ENCODE measurements around the gene NAA40.

NAA40 gene

GRCh38 chr11:63940786-63941185 is 2.0 kb downstream of the NAA40 start:
- no peak for TF ChIP-seq CTCF (conservative IDR thresholded peaks at IDR 0.05; ENCODE audit: low read length)
- H3K4me3 ChIP-seq (ENCODE audit: low read length): no peak overlapping the region
- DNase-seq (ENCODE audit: low read depth): no peak

GRCh38 chr11:63941901-63942300 is 3.1 kb downstream of the NAA40 start:
- no peak for DNase-seq (ENCODE audit: low read depth)
- H3K4me3 ChIP-seq (ENCODE audit: low read length): no peak overlapping the region
- TF ChIP-seq CTCF (conservative IDR thresholded peaks at IDR 0.05; ENCODE audit: low read length): no peak

DNA sequence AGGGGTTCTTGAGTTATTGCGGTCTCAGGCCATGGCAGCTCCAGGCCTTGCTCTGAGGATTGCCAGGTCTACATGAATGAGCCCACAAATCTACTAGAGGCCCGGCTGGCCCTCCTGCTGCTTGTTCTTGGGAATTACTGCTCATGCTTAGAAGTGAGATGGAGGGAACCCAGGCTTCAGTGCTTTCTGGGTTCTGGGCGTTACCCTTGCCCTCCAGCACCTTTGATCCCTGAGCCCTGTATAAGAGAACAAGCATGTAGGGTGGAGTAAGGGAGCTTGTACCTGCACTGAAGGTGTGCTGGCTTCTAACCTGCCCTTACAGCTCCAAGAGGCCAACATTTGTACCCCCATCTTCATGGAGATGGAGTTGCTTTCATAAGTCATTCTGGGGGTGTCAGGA is 4.0 kb downstream of the NAA40 start:
- no peak overlapping the region for H3K4me3 ChIP-seq (ENCODE audit: low read length)
- DNase-seq (ENCODE audit: low read depth): no peak
- TF ChIP-seq CTCF (conservative IDR thresholded peaks at IDR 0.05; ENCODE audit: low read length): no peak

DNA sequence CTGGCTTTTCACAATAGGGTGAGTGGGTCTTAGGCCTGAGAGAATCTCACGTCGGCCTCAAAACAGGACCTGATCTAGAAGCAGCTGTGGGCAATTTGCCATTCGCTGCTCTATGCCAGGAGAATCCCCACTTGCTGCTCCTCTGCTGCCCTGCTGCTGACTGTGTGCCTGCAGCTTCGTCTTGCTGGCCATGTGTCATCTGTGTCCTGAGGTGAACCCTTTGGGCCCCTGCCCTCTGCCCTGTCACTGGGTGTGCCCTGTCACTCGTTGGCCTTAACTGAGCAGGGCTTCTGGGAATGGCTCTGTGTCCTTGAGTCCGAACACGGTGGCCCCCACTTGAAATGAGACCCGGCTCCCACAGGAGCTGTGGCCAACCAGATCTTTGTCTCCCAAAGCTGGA is 6.2 kb downstream of the NAA40 start:
- TF ChIP-seq CTCF (conservative IDR thresholded peaks at IDR 0.05; ENCODE audit: low read length): no peak
- H3K4me3 ChIP-seq (ENCODE audit: low read length): peak overlapping the region; percentile 27; the same call in 1 of the 2 replicates
- DNase-seq (ENCODE audit: low read depth): peak; percentile 45

- peak; percentile 80 for DNase-seq (ENCODE audit: low read depth)
- peak; percentile 77 for TF ChIP-seq CTCF (conservative IDR thresholded peaks at IDR 0.05; ENCODE audit: low read length)
- H3K4me3 ChIP-seq (ENCODE audit: low read length): peak overlapping the region; percentile 27; the same call in 1 of the 2 replicates
These were observed 6.8 kb downstream of the NAA40 start for GRCh38 chr11:63945477-63946163.

- no peak for DNase-seq (ENCODE audit: low read depth)
- H3K4me3 ChIP-seq (ENCODE audit: low read length): no peak overlapping the region
- TF ChIP-seq CTCF (conservative IDR thresholded peaks at IDR 0.05; ENCODE audit: low read length): no peak
These were observed 13.2 kb downstream of the NAA40 start for GRCh38 chr11:63951779-63952536.

DNA sequence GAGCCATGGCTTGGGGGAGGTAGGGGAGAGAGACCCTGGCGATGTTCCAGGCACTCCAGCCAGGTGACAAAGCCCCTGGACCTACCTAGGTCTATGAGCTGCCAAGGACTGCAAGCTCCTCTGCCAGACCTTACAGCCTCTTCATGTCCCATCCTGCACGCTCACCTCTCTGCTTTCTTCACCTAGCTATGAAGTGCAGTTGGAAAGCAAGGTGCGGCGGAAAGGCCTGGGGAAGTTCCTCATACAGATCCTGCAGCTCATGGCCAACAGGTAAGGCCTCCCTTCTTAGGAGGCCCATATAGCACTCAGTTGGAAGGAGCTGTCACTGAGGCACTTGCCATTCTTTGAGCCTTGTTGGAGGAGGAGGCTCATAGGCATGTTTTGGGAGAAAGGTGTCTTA is 13.8 kb downstream of the NAA40 start:
- no peak for DNase-seq (ENCODE audit: low read depth)

More for the DNA sequence above, 13.8 kb downstream of the NAA40 start:
- TF ChIP-seq CTCF (conservative IDR thresholded peaks at IDR 0.05; ENCODE audit: low read length): no peak
- no peak overlapping the region for H3K4me3 ChIP-seq (ENCODE audit: low read length)
